Nephron (organoid): ENCODE measurements around the gene CLEC4F.

ENCODE experiments used
- H3K27ac Mint-ChIP-seq, 3 experiments: 2 replicates each; pipeline ENCODE4 v1.8.0; 2020; ENCODE audit warnings: mixed read lengths in 3 of 3, mild to moderate bottlenecking in 2 of 3, moderate library complexity in 1 of 3
- H3K27me3 Mint-ChIP-seq: 2 replicates; pipeline ENCODE4 v1.8.0; 2021; ENCODE audit warnings: low read depth, mild to moderate bottlenecking, moderate library complexity, mixed read lengths
- H3K36me3 Mint-ChIP-seq: 2 replicates; pipeline ENCODE4 v1.8.0; 2020; ENCODE audit warnings: low read depth, mixed read lengths
- H3K4me1 Mint-ChIP-seq: 2 replicates; pipeline ENCODE4 v1.8.0; 2020; ENCODE audit warnings: mixed read lengths
- H3K4me3 Mint-ChIP-seq, 3 experiments: 2 replicates each; pipeline ENCODE4 v1.8.0; 2020; ENCODE audit warnings: mild to moderate bottlenecking in 3 of 3, mixed read lengths in 3 of 3, moderate library complexity in 2 of 3
- H3K9me3 Mint-ChIP-seq: 2 replicates; pipeline ENCODE4 v1.8.0; 2020; ENCODE audit warnings: mixed read lengths
- CTCF ChIP-seq, 3 experiments: fragments of 200-600 bp; sonication (generic); IDR thresholded peaks; one replicate each; pipeline ENCODE4 v1.5.0; 2021; ENCODE audit warnings: antibody characterized with exemption in 3 of 3; ENCODE audit not compliant: unreplicated experiment in 3 of 3

The CLEC4F gene

GRCh38 chr2:70823249-70823648, 2.9 kb upstream of the CLEC4F start:
- Mint-ChIP-seq H3K9me3 (no peaks in the 10 kb centered on the region), H3K27me3 (peaks cover 26% of the 10 kb centered on the region), H3K4me1 (peaks cover 12% of the 10 kb centered on the region), H3K4me3 (no peak overlapping the region), H3K27ac (no peak overlapping the region), H3K36me3 (no peaks in the 10 kb centered on the region)
- TF ChIP-seq CTCF (IDR thresholded peaks at IDR 0.05; ENCODE audit: unreplicated experiment in 3 of 3) = no peak

GRCh38 chr2:70822843-70823242, 2.4 kb upstream of the CLEC4F start:
- H3K4me1 Mint-ChIP-seq = peaks cover 12% of the 10 kb centered on the region
- TF ChIP-seq CTCF (IDR thresholded peaks at IDR 0.05; ENCODE audit: unreplicated experiment in 3 of 3) = no peak
- no peak overlapping the region for H3K27ac Mint-ChIP-seq
- no peaks in the 10 kb centered on the region for H3K36me3 Mint-ChIP-seq
- H3K4me3 Mint-ChIP-seq = no peak overlapping the region
- H3K27me3 Mint-ChIP-seq = peaks cover 30% of the 10 kb centered on the region
- no peaks in the 10 kb centered on the region for H3K9me3 Mint-ChIP-seq

- H3K4me1 Mint-ChIP-seq = no peaks in the 10 kb centered on the region
- H3K27ac Mint-ChIP-seq = no peak overlapping the region
- H3K27me3 Mint-ChIP-seq = peaks cover 28% of the 10 kb centered on the region
- no peak overlapping the region for H3K4me3 Mint-ChIP-seq
- no peak for TF ChIP-seq CTCF (IDR thresholded peaks at IDR 0.05; ENCODE audit: unreplicated experiment in 3 of 3)
- no peaks in the 10 kb centered on the region for H3K36me3 Mint-ChIP-seq
- H3K9me3 Mint-ChIP-seq = no peaks in the 10 kb centered on the region
Observed at GRCh38 chr2:70817284-70817954, 3.0 kb downstream of the CLEC4F start.

GRCh38 chr2:70816726-70817125, 3.7 kb downstream of the CLEC4F start:
- H3K27me3 Mint-ChIP-seq = peaks cover 32% of the 10 kb centered on the region
- no peak for TF ChIP-seq CTCF (IDR thresholded peaks at IDR 0.05; ENCODE audit: unreplicated experiment in 3 of 3)
- no peak overlapping the region for H3K4me3 Mint-ChIP-seq
- no peaks in the 10 kb centered on the region for H3K9me3 Mint-ChIP-seq
- H3K36me3 Mint-ChIP-seq = no peaks in the 10 kb centered on the region
- no peaks in the 10 kb centered on the region for H3K4me1 Mint-ChIP-seq
- H3K27ac Mint-ChIP-seq = no peak overlapping the region

- no peak overlapping the region for H3K27ac Mint-ChIP-seq
- peaks cover 37% of the 10 kb centered on the region for H3K27me3 Mint-ChIP-seq
- no peaks in the 10 kb centered on the region for H3K36me3 Mint-ChIP-seq
- H3K4me1 Mint-ChIP-seq = no peaks in the 10 kb centered on the region
- TF ChIP-seq CTCF (IDR thresholded peaks at IDR 0.05; ENCODE audit: unreplicated experiment in 3 of 3) = no peak
- no peak overlapping the region for H3K4me3 Mint-ChIP-seq
- no peaks in the 10 kb centered on the region for H3K9me3 Mint-ChIP-seq
Observed at GRCh38 chr2:70808983-70809958, 11.1 kb downstream of the CLEC4F start.
